Upper lobe of left lung (tissue), 6 donors: ENCODE measurements around the gene GREB1L. TPM values are rescaled to one million over a fixed set of nuclear protein-coding genes. Genes with fewer than 3 reads are reported as not detected.

Experiments used
- ATAC-seq, 2 donors: fragments of 200-7000 bp; cut with Tn5 transposase; one replicate each; pipeline ENCODE4 v1.9.1; 2022; ENCODE audit warnings: mild to moderate bottlenecking in 2 of 2, moderate library complexity in 2 of 2; ENCODE audit not compliant: low FRiP score in 2 of 2
- DNase-seq, 2 donors: peaks; one replicate each; pipeline ENCODE4 v3.0.0-alpha.2; 2019 to 2020
- H3K27ac ChIP-seq, 4 donors: fragments of 200-600 bp; sonication (generic); one replicate each; pipeline ENCODE4 v1.5.1; 2016 to 2019
- H3K27me3 ChIP-seq, 4 donors: fragments of 200-600 bp; sonication (generic); one replicate each; pipeline ENCODE4 v1.5.1; 2017 to 2019
- H3K36me3 ChIP-seq, 4 donors: fragments of 200-600 bp; sonication (generic); one replicate each; pipeline ENCODE4 v1.5.1; 2016 to 2019
- H3K4me1 ChIP-seq, 4 donors: fragments of 200-600 bp; sonication (generic); one replicate each; pipeline ENCODE4 v1.5.1; 2018 to 2019
- H3K4me3 ChIP-seq, 4 donors: fragments of 200-600 bp; sonication (generic); one replicate each; pipeline ENCODE4 v1.5.1; 2017 to 2019; ENCODE audit warnings: mild to moderate bottlenecking in 2 of 4, moderate library complexity in 1 of 4
- H3K9me3 ChIP-seq, 4 donors: fragments of 200-600 bp; sonication (generic); one replicate each; pipeline ENCODE4 v1.5.1; 2018 to 2019
- EP300 ChIP-seq, 4 donors: sonication (generic); formaldehyde crosslinking; IDR thresholded peaks; one replicate each; pipeline ENCODE4 v1.5.1; 2017; ENCODE audit warnings: antibody characterized with exemption in 4 of 4, control low read depth in 2 of 4
- POLR2A ChIP-seq, 4 donors: fragments of 450-650 bp; IDR thresholded peaks; one replicate each; pipeline ENCODE4 v1.5.1; 2016 to 2017; ENCODE audit warnings: antibody characterized with exemption in 4 of 4, mild to moderate bottlenecking in 2 of 4
- POLR2AphosphoS5 ChIP-seq, 2 donors: sonication (generic); formaldehyde crosslinking; IDR thresholded peaks; one replicate each; pipeline ENCODE4 v1.5.1; 2017; ENCODE audit warnings: antibody characterized with exemption in 2 of 2
- WGBS, 2 donors: methylation state at CpG; one replicate each; pipeline ENCODE4 v1.1.5; 2017 to 2018; 5-methylcytosine and 5-hydroxymethylcytosine counted together
- total RNA-seq, 6 donors: library from RNA; depleted of rRNA in 4 of 6; stranded (reverse); fragments of >200 nt in 4 of 6; gene quantifications; one replicate each; pipeline versions ENCODE4 v1.1.0 to v1.2.1, GENCODE V29; 2016 to 2021
- TF ChIP-seq, protein P1 (sequence below), 6 experiments: fragments of 450-650 bp in 4 of 6; fragments of 200-600 bp in 2 of 6; sonication (generic) in 2 of 6; IDR thresholded peaks; one replicate each; pipeline ENCODE4 v1.5.1; 2016 to 2019; ENCODE audit warnings: antibody characterized with exemption in 6 of 6
- donor health status: DM: no; HTN: no; CAD: no; lungs with moderate emphysema.
- donor health status: DM: no; HTN: yes; CAD: no; lungs with severe emphysema.

The GREB1L gene
- total RNA-seq, 6 donors from 2014 or later, result under 0.01 to 2.0 (median 0.44) TPM

DNA sequence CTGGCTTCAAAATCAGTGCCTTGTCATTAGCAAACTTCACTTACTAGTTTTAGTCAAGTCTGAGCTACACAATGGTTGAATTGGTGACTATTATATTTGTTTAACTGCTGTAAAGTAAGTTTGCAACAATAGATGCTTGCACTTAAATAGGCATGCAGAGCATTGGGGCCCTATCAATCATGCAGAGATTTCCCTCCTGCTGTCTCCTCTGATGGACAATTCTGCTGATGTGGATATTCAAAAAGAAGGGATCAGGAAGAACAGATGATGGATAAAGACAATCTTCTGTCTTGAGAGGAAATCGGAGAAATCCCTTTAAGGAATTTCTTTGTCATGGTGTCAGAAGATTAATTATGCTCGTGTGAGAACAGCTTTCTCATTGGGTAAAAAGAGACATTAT, 89.0 kb downstream of the GREB1L start:
- Histone ChIP-seq H3K4me3 (no peak overlapping the region), H3K4me1 (peaks cover 0 to 11% (median 2%) of the 10 kb centered on the region in 4 donors), H3K27me3 (no peaks in the 10 kb centered on the region), H3K9me3 (no peaks in the 10 kb centered on the region), H3K27ac (no peak overlapping the region), H3K36me3 (no peaks in the 10 kb centered on the region)
- 63 to 71% methylated on average over 2 of the region's 2 CpGs for WGBS, 2 donors
- DNase-seq (no peak), ATAC-seq (no peak)
- TF ChIP-seq POLR2AphosphoS5 (IDR thresholded peaks at IDR 0.05) (no peak), POLR2A (IDR thresholded peaks at IDR 0.05) (no peak), EP300 (IDR thresholded peaks at IDR 0.05) (no peak)
- TF ChIP-seq, protein P1, sequence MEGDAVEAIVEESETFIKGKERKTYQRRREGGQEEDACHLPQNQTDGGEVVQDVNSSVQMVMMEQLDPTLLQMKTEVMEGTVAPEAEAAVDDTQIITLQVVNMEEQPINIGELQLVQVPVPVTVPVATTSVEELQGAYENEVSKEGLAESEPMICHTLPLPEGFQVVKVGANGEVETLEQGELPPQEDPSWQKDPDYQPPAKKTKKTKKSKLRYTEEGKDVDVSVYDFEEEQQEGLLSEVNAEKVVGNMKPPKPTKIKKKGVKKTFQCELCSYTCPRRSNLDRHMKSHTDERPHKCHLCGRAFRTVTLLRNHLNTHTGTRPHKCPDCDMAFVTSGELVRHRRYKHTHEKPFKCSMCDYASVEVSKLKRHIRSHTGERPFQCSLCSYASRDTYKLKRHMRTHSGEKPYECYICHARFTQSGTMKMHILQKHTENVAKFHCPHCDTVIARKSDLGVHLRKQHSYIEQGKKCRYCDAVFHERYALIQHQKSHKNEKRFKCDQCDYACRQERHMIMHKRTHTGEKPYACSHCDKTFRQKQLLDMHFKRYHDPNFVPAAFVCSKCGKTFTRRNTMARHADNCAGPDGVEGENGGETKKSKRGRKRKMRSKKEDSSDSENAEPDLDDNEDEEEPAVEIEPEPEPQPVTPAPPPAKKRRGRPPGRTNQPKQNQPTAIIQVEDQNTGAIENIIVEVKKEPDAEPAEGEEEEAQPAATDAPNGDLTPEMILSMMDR (IDR thresholded peaks at IDR 0.05), result no peak

DNA sequence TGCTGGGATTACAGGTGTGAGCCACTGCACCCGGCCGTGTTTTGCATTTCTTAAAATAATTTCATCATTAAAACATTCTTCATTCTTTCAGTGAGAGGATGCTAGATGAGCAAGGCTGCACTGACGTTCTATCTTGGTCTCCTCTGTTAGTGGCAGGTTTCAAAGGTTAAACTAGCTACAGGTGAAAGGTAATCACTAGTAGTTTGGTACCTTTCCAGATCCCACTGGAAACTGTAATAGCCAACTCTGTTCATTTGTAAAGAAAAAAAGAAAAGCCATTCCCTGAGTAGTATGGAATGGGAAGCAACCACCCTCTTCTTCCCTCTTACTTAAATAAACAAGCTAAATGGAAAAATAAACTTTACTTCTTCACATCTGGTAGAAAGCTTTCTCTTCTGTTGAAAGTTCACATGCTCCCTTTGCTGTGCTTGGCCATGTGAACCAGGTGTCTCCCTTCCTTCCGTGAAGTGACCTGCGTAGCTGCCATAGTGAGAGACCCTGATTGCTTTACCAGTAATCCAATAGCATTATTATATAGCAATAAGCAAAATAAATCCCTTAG, 94.0 kb downstream of the GREB1L start:
- Histone ChIP-seq H3K4me3 (no peak overlapping the region), H3K36me3 (no peaks in the 10 kb centered on the region), H3K4me1 (no peaks in the 10 kb centered on the region), H3K9me3 (no peaks in the 10 kb centered on the region), H3K27me3 (no peaks in the 10 kb centered on the region), H3K27ac (no peak overlapping the region)
- WGBS, 2 donors, result 77 to 81% methylated on average over 5 of the region's 5 CpGs
- TF ChIP-seq, protein P1 (IDR thresholded peaks at IDR 0.05), result no peak
- TF ChIP-seq EP300 (IDR thresholded peaks at IDR 0.05) (no peak), POLR2AphosphoS5 (IDR thresholded peaks at IDR 0.05) (no peak), POLR2A (IDR thresholded peaks at IDR 0.05) (no peak)
- DNase-seq (no peak), ATAC-seq (no peak)

DNA sequence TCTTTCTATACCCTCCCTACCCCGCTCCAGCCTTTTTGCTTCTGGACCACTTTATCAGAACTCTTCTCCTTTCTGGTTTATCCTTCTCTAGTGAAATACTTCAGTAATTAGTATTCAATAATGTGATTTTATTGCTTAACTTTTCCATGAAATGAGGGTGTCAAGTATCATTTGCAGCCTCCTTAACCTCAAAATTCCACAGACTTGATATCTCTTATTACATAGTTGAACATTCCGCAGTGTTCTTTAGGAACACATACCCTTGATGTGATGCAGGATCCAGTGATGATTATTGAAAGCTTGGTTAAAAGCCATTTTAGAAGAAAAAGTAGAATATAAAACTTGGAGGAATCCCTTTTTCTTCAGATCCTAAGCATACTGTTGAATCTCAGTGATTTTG, 94.8 kb downstream of the GREB1L start:
- Histone ChIP-seq H3K4me3 (no peak overlapping the region), H3K4me1 (no peaks in the 10 kb centered on the region), H3K36me3 (no peaks in the 10 kb centered on the region), H3K27me3 (no peaks in the 10 kb centered on the region), H3K27ac (no peak overlapping the region), H3K9me3 (no peaks in the 10 kb centered on the region)
- WGBS, 2 donors, result 88 to 93% methylated on average over 2 of the region's 2 CpGs
- no peak for ATAC-seq
- TF ChIP-seq EP300 (IDR thresholded peaks at IDR 0.05), result no peak
- TF ChIP-seq, protein P1 (IDR thresholded peaks at IDR 0.05), result no peak
- TF ChIP-seq POLR2A (IDR thresholded peaks at IDR 0.05), result no peak
- TF ChIP-seq POLR2AphosphoS5 (IDR thresholded peaks at IDR 0.05), result no peak
- no peak for DNase-seq

DNA sequence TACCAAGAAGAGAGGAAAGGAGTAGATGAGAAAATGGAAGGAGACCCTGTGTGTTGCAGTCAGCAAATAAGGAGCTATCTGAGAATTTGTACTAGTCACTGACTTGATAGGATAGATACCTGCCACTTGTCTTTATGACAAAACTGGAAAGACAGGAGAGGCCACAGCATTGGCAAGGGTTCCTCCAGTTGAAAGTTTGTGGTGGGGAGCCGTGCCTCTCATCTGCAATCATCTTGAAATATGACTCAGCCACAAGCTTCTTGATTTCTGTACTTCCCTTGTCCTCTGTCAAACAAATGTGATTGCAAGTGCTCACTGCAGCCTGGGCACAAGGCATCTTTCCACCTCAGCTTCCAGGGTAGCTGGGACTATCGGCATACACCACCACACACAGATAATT, 99.1 kb downstream of the GREB1L start:
- Histone ChIP-seq H3K27ac (no peak overlapping the region), H3K36me3 (no peaks in the 10 kb centered on the region), H3K4me3 (no peak overlapping the region), H3K4me1 (no peaks in the 10 kb centered on the region), H3K27me3 (no peaks in the 10 kb centered on the region), H3K9me3 (no peaks in the 10 kb centered on the region)
- WGBS, 2 donors, result 65 to 79% methylated on average over 2 of the region's 2 CpGs
- ATAC-seq, result no peak
- TF ChIP-seq EP300 (IDR thresholded peaks at IDR 0.05) (no peak), POLR2AphosphoS5 (IDR thresholded peaks at IDR 0.05) (no peak), POLR2A (IDR thresholded peaks at IDR 0.05) (no peak)
- TF ChIP-seq, protein P1 (IDR thresholded peaks at IDR 0.05), result no peak
- no peak for DNase-seq

DNA sequence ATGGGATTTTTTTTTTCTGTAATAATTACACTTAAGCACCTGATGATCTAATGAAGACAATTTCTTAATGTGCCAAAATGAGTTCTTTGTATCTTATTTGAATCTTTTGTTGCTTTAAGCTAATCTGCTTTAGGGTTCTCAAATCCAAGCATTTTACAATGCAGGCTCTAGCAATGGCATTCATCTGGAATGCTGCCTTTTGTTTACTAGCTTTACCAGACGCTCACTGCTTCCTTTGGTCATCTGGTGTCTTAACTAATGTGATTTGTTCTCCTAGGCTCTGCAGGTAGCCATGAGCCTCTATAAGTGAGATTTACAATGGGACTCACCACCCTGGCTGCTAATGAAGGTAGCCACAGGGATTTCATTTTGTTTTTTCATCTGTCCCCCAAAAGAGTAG, 100.3 kb downstream of the GREB1L start:
- no peaks in the 10 kb centered on the region for H3K9me3 ChIP-seq
- TF ChIP-seq, protein P1 (IDR thresholded peaks at IDR 0.05), result no peak
- TF ChIP-seq POLR2AphosphoS5 (IDR thresholded peaks at IDR 0.05), result no peak
- no peak for TF ChIP-seq EP300 (IDR thresholded peaks at IDR 0.05)
- no peak for TF ChIP-seq POLR2A (IDR thresholded peaks at IDR 0.05)
- DNase-seq, result no peak
- ATAC-seq, result no peak
- H3K27me3 ChIP-seq, result no peaks in the 10 kb centered on the region
- no peak overlapping the region for H3K4me3 ChIP-seq
- H3K4me1 ChIP-seq, result no peaks in the 10 kb centered on the region
- 46 to 60% methylated on average over 1 of the region's 1 CpG for WGBS, 2 donors
- H3K36me3 ChIP-seq, result no peaks in the 10 kb centered on the region
- H3K27ac ChIP-seq, result no peak overlapping the region
